GM19025 (cell line): ENCODE data around the gene UBE2I.

Experiments
- ATAC-seq: cut with Tn5 transposase; IDR thresholded peaks from one replicate; pipeline ENCODE4 v1.9.1; 2021; ENCODE audit warnings: mild to moderate bottlenecking, low read depth, moderate library complexity; ENCODE audit not compliant: unreplicated experiment

The UBE2I gene

DNA sequence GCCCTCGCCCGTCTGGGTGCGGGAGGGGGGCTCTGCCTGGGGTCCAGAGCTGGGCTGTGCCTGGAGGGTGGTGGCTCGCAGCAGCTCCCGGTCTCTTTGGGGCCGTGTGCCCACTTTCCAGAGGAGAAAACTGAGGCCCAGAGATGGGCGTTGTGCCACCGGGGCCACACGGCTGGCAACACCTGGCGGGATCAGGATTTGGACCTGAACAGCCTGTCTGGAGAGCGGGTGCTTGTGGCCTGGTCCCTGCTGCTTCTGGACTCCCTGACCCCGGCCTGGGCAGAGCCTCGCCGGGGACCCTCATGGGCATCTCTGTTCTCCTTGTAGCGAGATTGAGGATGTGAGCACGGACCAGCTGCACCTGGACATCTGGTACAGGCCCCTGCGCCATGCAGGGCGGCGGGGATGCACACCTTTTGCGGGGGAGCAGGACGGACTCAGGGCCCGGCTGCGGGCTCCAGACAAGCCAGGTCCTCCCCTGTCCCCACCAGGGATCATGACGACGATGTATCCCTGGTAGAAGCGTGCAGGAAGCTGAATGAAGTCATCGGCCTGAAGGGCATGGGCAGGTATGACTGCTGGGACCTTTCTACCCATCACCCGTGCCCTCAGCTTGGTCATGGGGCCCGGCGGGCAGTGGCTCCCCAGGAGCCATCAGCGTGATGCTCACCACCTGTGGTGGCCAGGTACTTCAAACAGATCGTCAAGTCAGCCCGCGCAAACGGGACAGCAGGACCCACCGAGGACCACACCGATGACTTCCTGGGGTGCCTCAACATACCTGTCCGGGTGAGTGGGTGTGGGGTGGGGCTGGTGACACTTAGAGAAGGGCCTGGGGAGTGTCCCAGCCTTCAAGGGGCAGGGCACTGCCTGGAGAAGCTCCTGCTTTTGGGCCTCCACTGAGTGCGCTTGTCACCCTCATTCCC, 32.3 kb downstream of the UBE2I start:
- no peak for ATAC-seq

- ATAC-seq: peak; percentile 90
Measured at GRCh38 chr16:1342526-1343427, 33.3 kb downstream of the UBE2I start.

DNA sequence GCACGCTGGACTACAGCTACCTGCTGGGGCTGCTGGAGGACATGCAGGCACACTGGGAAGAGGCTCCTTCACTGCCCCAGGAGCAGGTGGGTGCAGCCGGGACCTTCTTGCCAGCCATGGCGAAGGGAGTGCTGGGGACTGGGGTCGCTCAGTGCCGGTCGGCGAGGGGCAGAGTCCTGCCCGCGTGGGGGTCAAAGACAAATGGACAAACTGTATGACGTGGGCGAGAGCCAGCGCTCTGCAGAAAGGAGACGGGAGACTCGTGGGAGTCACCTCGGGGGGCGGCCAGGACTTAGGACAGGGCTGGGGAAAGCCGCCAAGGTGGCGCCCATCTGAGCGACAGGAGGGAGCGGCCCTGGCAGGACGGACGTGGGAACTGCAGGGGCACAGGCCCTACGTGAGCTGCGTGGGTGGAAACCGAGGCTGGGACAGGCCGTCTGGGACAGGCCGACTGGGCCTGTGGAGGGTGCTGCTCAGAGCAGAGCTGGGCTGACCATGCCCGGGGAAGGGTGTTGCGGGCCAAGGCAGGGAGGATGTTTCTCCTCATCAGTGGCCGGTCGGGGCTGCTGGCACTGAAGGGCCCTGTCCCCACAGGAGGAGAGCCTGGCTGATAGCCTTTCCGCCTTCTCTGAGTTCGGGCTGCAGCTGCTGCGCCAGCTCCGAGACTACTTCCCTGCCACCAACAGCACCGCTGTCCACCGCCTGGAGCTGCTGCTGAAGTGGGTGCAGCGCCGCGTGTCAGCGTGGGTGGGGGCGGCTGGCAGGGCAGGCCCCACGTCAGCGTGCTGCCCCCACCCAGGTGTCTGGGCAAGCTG, 34.2 kb downstream of the UBE2I start:
- no peak for ATAC-seq

DNA sequence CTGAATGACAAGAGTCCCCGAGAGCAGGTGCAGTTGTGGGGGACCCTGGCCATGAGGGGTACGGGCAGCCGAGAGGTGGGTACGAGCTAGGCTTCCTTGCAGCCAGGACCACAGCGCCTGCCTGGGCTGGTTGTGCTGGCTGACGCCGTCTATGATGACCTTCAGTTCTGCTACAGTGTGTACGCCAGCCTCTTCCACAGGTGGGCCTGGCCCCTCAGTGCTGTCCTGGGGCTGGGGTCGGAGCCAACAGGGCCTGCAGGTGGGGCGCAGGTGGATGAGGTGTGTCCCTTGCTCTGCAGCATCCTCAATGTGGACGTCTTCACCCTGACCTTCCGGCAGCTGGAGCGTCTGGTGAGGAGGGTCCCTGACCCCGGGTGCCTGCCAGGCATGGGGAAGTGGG, 35.1 kb downstream of the UBE2I start:
- ATAC-seq: no peak

DNA sequence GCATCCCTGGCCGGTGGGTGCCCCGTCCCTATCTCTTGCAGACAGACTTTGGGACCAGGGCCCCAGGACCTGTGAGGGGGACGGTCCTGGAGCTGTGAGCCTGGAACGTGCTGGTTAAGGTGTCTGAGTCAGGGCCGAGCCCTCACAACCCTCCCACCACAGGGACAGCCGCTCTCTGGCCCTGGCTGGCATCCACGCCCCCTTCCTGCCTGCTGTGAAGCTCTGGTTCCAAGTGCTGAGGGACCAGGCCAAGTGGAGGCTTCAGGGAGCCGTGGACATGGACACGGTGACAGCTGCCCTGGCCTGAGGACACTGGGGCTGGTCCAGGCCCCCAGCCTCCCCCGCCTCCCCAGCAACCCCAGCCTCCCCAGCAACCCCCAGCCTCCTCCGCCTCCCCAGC, 35.7 kb downstream of the UBE2I start:
- ATAC-seq: no peak

GRCh38 chr16:1345651-1346421, 36.4 kb downstream of the UBE2I start:
- ATAC-seq: no peak

DNA sequence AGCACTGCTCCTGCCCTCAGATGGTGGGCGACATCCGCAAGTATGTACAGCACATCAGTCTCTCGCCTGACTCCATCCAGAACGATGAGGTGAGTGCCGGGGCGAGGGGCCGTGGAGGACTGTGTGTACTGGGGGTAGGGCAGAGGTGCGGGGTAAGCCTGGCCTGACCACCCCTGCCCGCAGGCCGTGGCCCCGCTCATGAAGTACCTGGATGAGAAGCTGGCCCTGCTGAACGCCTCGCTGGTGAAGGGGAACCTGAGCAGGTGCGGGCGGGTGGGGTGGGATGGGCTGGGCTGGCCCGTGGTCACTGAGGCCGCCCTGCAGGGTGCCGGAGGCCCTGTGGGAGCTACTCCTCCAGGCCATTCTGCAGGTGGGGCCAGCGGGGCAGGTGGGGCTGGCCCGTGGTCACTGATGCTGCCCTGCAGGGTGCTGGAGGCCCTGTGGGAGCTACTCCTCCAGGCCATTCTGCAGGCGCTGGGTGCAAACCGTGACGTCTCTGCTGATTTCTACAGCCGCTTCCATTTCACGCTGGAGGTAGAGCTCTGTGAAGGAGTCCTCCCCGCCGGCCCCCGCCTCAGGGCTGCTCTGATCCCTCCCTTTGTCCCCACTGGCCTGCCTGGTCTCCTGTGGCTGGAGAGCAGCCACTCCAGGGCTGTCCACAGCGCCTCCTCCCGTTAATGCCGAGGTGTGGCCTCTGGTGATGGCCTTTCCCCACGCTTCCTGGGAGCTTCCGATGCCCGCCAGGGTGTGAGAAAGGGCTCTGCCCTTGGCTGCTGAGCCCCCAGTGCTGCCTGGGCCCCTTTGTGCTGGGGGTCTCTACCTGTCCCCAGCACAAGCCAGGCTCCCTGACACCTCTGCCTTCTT, 37.2 kb downstream of the UBE2I start:
- no peak for ATAC-seq

GRCh38 chr16:1347286-1347855, 37.9 kb downstream of the UBE2I start:
- ATAC-seq: no peak

DNA sequence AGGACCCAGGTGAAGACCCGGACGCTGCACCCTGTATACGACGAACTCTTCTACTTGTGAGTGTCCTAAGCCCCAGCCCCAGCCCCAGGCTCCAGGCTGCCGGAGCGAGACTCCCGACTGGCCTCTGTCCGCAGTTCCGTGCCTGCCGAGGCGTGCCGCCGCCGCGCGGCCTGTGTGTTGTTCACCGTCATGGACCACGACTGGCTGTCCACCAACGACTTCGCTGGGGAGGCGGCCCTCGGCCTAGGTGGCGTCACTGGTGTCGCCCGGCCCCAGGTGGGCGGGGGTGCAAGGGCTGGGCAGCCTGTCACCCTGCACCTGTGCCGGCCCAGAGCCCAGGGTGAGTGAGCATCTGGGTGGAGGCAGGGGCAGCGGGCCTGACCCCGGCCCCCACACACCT, 38.5 kb downstream of the UBE2I start:
- ATAC-seq: no peak

GRCh38 chr16:1348441-1348840, 39.0 kb downstream of the UBE2I start:
- no peak for ATAC-seq

DNA sequence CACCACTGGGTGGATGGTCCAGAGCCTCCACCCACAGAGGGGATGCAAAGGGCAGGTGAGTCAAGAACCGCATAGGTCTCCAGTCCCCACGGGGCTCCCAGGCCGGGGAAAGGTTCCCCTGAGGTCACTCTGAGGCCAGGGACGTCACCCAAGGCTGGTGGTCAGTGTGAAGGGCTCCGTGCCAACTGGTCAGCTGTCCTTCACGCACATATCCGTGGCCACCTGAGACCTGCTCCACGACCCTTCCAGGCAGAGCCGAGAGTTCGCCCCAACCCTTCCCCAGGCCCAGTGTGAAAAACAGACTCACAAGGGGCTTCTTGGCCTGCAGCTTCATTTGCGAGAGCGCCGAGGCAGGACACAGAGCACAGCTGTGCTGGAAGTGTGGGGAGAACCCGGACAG, 39.5 kb downstream of the UBE2I start:
- ATAC-seq: no peak

GRCh38 chr16:1349351-1349750, 39.9 kb downstream of the UBE2I start:
- ATAC-seq: no peak

- ATAC-seq: no peak
Measured at GRCh38 chr16:1349951-1350350, 40.5 kb downstream of the UBE2I start.

GRCh38 chr16:1350691-1351090, 41.3 kb downstream of the UBE2I start:
- no peak for ATAC-seq

GRCh38 chr16:1351215-1351581, 41.8 kb downstream of the UBE2I start:
- peak; percentile 12 for ATAC-seq

DNA sequence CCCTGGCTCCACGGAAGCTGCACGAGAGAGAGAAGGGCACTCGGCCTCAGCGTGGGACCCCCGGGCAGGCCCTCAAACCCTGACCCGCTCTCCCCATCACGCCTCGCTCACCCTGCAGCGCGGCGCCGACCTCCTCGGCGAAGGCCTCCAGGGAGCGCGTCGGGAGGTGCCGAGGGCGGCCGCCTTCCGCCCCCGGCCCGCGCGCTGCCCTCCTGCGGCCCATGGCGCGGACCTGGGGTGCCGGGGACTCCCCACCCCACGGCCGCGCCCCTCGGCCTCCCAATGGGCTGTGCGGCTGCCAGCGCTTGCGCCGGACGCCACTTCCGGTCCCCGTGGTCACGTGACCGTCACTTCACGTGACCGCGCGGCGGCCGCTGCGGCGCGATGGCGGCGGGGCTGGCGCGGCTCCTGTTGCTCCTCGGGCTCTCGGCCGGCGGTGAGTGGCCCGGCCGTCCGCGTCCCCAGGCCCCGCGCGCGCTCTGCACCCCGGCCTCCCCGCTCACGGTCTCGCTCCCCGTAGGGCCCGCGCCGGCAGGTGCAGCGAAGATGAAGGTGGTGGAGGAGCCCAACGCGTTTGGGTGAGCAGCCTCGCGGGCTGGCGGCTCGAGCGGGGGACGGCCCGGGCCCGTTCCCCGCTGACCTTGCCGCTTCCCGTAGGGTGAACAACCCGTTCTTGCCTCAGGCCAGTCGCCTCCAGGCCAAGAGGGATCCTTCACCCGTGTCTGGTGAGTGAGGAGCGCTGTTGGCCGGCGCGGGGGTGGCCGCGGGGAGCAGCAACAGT, 42.3 kb downstream of the UBE2I start, which contains the start of the genes GNPTG and TSR3:
GNPTG (plus strand) TSS at position 350 of the 781 bp plus-strand sequence; CDS start at position 385, 35 bp downstream.
TSR3 (minus strand) TSS at position 297 of the 781 bp plus-strand sequence; CDS start at position 223, 74 bp downstream.
- peak; percentile 73 for ATAC-seq

DNA sequence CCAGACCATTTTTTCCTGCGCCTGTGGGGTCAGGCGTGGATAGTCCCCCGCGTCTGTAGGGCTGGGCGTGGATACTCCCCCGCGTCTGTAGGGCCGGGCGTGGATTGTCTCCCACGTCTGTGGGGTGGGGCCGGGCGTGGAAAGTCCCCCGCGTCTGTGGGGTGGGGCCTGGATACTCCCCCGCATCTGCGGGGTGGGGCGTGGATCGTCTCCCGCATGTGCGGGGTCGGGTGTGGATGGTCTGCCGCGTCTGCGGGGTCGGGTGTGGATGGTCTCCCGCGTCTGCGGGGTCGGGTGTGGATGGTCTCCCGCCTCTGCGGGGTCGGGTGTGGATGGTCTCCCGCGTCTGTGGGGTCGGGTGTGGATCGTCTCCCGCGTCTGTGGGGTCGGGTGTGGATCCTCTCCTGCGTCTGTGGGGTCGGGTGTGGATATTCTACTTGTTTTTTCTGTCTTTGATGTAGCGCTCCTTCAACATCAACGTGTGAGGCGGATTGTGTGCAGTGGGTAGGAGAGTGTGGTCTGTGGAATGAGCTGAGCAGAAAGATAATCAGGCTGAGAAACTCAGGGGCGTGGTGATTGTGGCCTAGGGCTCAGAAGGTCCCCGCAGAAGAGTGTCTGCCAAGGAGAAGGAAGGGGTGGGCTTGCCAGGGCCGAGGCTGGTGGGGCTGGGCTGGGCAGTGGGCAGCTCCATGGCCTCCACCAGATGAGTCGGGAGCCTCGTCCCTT, 45.5 kb downstream of the UBE2I start:
- no peak for ATAC-seq
